GM18505 (cell line): ENCODE results near the gene MTA1.

Experiments used
- ATAC-seq: cut with Tn5 transposase; IDR thresholded peaks from one replicate; pipeline ENCODE4 v1.9.1; 2021; ENCODE audit not compliant: unreplicated experiment
- POLR2A ChIP-seq: IDR thresholded peaks from 4 replicates; pipeline ENCODE4 v1.6.1; 2011; ENCODE audit warnings: borderline replicate concordance; ENCODE audit not compliant: insufficient read depth, insufficient read length; ENCODE audit errors: extremely low read depth

The MTA1 gene

GRCh38 chr14:105497671-105498429, 78.2 kb downstream of the MTA1 start:
- TF ChIP-seq POLR2A: no peak

GRCh38 chr14:105498430-105499255, 79.0 kb downstream of the MTA1 start:
- no peak for ATAC-seq
- TF ChIP-seq POLR2A: no peak

More at GRCh38 chr14:105497671-105498429, 78.2 kb downstream of the MTA1 start:
- no peak for ATAC-seq

GRCh38 chr14:105499256-105500035, 79.8 kb downstream of the MTA1 start:
- ATAC-seq: no peak
- TF ChIP-seq POLR2A: no peak

GRCh38 chr14:105500036-105500725, 80.6 kb downstream of the MTA1 start:
- TF ChIP-seq POLR2A: no peak
- no peak for ATAC-seq

GRCh38 chr14:105500726-105501101, 81.1 kb downstream of the MTA1 start:
- ATAC-seq: no peak
- TF ChIP-seq POLR2A: no peak

- no peak for TF ChIP-seq POLR2A
- no peak for ATAC-seq
Observed at GRCh38 chr14:105501504-105502291, 82.1 kb downstream of the MTA1 start.

- no peak for TF ChIP-seq POLR2A
Observed at GRCh38 chr14:105502446-105503295, 83.0 kb downstream of the MTA1 start.

GRCh38 chr14:105503296-105503640, 83.6 kb downstream of the MTA1 start:
- TF ChIP-seq POLR2A: no peak
- no peak for ATAC-seq

More at GRCh38 chr14:105502446-105503295, 83.0 kb downstream of the MTA1 start:
- ATAC-seq: no peak

- ATAC-seq: no peak
- no peak for TF ChIP-seq POLR2A
Observed at GRCh38 chr14:105503935-105504692, 84.5 kb downstream of the MTA1 start.

GRCh38 chr14:105505101-105505500, 85.5 kb downstream of the MTA1 start:
- no peak for ATAC-seq
- TF ChIP-seq POLR2A: no peak

- TF ChIP-seq POLR2A: no peak
- no peak for ATAC-seq
Observed at GRCh38 chr14:105507247-105507646, 87.6 kb downstream of the MTA1 start.
